GM18508 (cell line): ENCODE measurements around the gene CELF4.

ENCODE experiments used
- ATAC-seq: cut with Tn5 transposase; IDR thresholded peaks from one replicate; pipeline ENCODE4 v1.9.1; 2021; ENCODE audit warnings: moderate number of reproducible peaks; ENCODE audit not compliant: insufficient read depth, unreplicated experiment

CELF4 gene

GRCh38 chr18:37309059-37309458 is 256.5 kb downstream of the CELF4 start:
- no peak for ATAC-seq

- ATAC-seq = no peak
Observed at GRCh38 chr18:37307181-37307580, 258.4 kb downstream of the CELF4 start.

- no peak for ATAC-seq
Observed at GRCh38 chr18:37306432-37306831, 259.2 kb downstream of the CELF4 start.

GRCh38 chr18:37305066-37305465 is 260.5 kb downstream of the CELF4 start:
- no peak for ATAC-seq

- no peak for ATAC-seq
Observed at GRCh38 chr18:37304012-37304680, 261.5 kb downstream of the CELF4 start.

- ATAC-seq = no peak
Observed at GRCh38 chr18:37303009-37303408, 262.6 kb downstream of the CELF4 start.

- no peak for ATAC-seq
Observed at GRCh38 chr18:37302519-37302918, 263.1 kb downstream of the CELF4 start.

GRCh38 chr18:37299471-37300304 is 265.9 kb downstream of the CELF4 start:
- no peak for ATAC-seq

- no peak for ATAC-seq
Observed at GRCh38 chr18:37298816-37299215, 266.8 kb downstream of the CELF4 start.

- ATAC-seq = no peak
Observed at GRCh38 chr18:37297106-37297505, 268.5 kb downstream of the CELF4 start.

GRCh38 chr18:37294951-37295350 is 270.6 kb downstream of the CELF4 start:
- no peak for ATAC-seq

- no peak for ATAC-seq
Observed at GRCh38 chr18:37293359-37293758, 272.2 kb downstream of the CELF4 start.

GRCh38 chr18:37289423-37289822 is 276.2 kb downstream of the CELF4 start:
- no peak for ATAC-seq

GRCh38 chr18:37287601-37288000 is 278.0 kb downstream of the CELF4 start:
- ATAC-seq = no peak

GRCh38 chr18:37286801-37287200 is 278.8 kb downstream of the CELF4 start:
- ATAC-seq = no peak

GRCh38 chr18:37285825-37286224 is 279.8 kb downstream of the CELF4 start:
- ATAC-seq = no peak

GRCh38 chr18:37284260-37284659 is 281.3 kb downstream of the CELF4 start:
- no peak for ATAC-seq

- no peak for ATAC-seq
Observed at GRCh38 chr18:37282386-37283037, 283.1 kb downstream of the CELF4 start.

GRCh38 chr18:37280701-37281393 is 284.8 kb downstream of the CELF4 start:
- ATAC-seq = no peak

- no peak for ATAC-seq
Observed at GRCh38 chr18:37277804-37278203, 287.8 kb downstream of the CELF4 start.
